IPS DF 6.9 (cell line): ENCODE measurements around the gene CD37.
"Not testable (repeated sequence)": the region's sequence is repeated elsewhere in the genome, so short reads cannot be mapped to it uniquely, and the experiment has no call there.

Experiments used
- DNase-seq: peaks from one replicate; pipeline ENCODE4 v3.0.0-alpha.2; 2013; ENCODE audit warnings: low read depth, low spot score
- H3K27ac ChIP-seq: one replicate; pipeline ENCODE4 v1.5.1; 2013; ENCODE audit warnings: low read length, control low read depth
- H3K27me3 ChIP-seq: 2 replicates; pipeline ENCODE4 v1.6.1; 2013; ENCODE audit warnings: mild to moderate bottlenecking, low read length; ENCODE audit not compliant: control insufficient read depth, insufficient read depth
- H3K36me3 ChIP-seq: 2 replicates; pipeline ENCODE4 v1.6.1; 2013; ENCODE audit warnings: low read length; ENCODE audit not compliant: control insufficient read depth, insufficient read depth
- H3K4me1 ChIP-seq: 2 replicates; pipeline ENCODE4 v1.6.1; 2013; ENCODE audit warnings: low read length; ENCODE audit not compliant: control insufficient read depth, insufficient read depth
- H3K4me3 ChIP-seq: 2 replicates; pipeline ENCODE4 v1.5.1; 2013; ENCODE audit warnings: mild to moderate bottlenecking, low read length
- H3K9me3 ChIP-seq: 2 replicates; pipeline ENCODE4 v1.6.1; 2013; ENCODE audit warnings: low read length, inconsistent platforms; ENCODE audit not compliant: control insufficient read depth, insufficient read depth
- WGBS: extraction: QIAGEN DNeasy Blood & Tissue Kit; methylation state at CpG from one replicate; pipeline ENCODE4 v1.1.7; 2013; ENCODE audit warnings: mixed read lengths, missing lambda C conversion rate; ENCODE audit not compliant: insufficient read length, insufficient coverage; 5-methylcytosine and 5-hydroxymethylcytosine counted together

The CD37 gene

GRCh38 chr19:49362929-49363267 is 27.7 kb downstream of the CD37 start:
- Histone ChIP-seq H3K4me3 (peak overlapping the region; percentile 10; the same call in 1 of the 2 replicates), H3K36me3 (peaks cover 10% of the 10 kb centered on the region; the same call in 1 of the 2 replicates), H3K27ac (no peak overlapping the region), H3K4me1 (peaks cover 3% of the 10 kb centered on the region; the same call in 1 of the 2 replicates), H3K9me3 (no peaks in the 10 kb centered on the region), H3K27me3 (no peaks in the 10 kb centered on the region)
- DNase-seq: no peak
- WGBS: no CpG with 5 or more reads among the region's 14 CpGs

DNA sequence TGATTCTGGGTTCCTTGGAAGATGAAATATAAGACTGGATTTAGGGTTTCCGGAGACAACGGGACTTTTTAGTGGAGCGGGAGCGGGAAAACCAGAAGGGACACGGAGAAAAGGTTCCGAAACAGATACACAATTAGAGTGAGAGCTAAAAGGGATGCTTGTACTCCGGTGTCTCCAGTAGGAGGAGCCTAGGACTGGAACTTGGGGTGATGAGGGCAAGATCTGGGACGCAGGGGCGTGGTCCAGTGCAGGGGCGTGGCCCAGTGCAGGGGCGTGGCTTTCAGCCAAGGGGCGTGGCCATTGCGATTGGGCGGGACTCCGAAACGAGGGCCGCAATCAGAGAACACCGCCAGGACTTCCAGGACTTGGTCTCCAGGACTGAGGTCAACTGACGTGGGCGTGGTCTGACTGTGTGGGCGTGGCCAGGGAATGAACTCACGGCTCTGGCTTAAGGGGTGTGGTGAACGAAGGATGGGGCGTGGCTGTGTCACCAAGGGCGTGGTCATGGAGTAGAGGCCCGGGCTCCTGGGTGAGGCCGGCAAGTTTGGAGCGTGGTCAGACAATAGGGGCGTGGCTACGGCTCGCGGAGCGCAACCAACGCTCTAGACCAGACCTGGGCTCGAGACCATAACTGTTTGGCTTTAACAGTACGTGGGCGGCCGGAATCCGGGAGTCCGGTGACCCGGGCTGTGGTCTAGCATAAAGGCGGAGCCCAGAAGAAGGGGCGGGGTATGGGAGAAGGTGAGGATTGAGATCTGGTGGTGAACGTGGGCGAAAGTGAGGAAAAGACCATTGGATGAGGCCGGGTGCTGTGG is 28.3 kb downstream of the CD37 start, which contains the start of gene DKKL1:
TSS of gene DKKL1 (plus strand) at position 610 of the 815 bp plus-strand sequence. CDS start at position 732, 122 bp downstream.
- Histone ChIP-seq H3K36me3 (peaks cover 6% of the 10 kb centered on the region; the same call in 1 of the 2 replicates), H3K27me3 (no peaks in the 10 kb centered on the region), H3K4me1 (peaks cover 3% of the 10 kb centered on the region; the same call in 1 of the 2 replicates), H3K4me3 (peak within 1 kb of the TSS; percentile 10; the same call in 1 of the 2 replicates), H3K27ac (no peak within 1 kb of the TSS), H3K9me3 (no peaks in the 10 kb centered on the region)
- DNase-seq: peak; percentile 96
- WGBS: no CpG with 5 or more reads among the region's 46 CpGs

DNA sequence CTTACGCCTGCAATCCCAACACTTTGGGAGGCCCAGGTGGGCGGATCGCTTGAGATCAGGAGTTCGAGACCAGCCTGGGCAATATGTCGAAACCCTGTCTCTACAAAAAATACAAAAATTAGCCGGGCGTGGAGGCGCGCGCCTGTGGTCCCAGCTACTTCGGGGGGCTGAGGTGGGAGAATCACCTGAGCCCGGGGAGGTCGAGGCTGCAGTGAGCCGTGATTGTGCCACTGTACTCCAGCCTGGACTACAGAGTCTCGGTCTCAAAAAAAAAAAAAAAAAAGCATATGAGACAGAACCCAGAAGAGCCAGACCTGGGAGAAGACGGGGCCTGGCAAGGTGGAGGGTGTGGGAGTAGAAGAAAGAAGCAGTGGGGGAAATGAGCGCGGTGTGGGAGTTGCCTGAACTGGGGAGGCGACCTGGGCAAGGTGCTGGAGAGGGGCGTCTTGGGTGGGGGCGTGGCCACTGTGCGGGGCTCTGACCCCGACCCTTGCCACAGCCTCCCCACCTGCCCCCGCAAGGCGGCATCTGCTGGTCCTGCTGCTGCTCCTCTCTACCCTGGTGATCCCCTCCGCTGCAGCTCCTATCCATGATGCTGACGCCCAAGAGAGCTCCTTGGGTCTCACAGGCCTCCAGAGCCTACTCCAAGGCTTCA is 29.0 kb downstream of the CD37 start:
- no CpG with 5 or more reads among the region's 27 CpGs for WGBS
- Histone ChIP-seq H3K9me3 (no peaks in the 10 kb centered on the region), H3K4me3 (no peak overlapping the region), H3K27ac (no peak overlapping the region), H3K36me3 (peaks cover 4% of the 10 kb centered on the region; the same call in 1 of the 2 replicates), H3K27me3 (no peaks in the 10 kb centered on the region), H3K4me1 (peaks cover 3% of the 10 kb centered on the region; the same call in 1 of the 2 replicates)
- DNase-seq: no peak

DNA sequence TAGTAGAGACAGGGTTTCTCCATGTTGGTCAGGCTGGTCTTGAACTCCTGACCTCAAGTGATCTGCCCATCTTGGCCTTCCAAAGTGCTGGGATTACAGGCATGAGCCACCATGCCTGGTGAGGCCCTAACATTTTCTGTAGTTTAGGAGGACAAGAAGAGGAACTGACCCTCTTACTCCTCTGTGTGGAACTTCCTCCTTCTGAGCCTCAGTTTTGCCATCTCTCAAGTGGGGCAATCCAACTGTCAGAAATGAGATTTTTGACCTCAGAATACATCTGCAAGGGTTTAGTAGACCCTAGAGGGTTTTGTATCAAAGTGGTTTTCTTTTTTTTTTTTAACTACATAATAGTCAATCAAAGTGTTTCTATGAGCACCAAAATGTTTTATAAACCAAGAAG is 30.9 kb downstream of the CD37 start:
- H3K27ac ChIP-seq: no peak overlapping the region
- H3K4me3 ChIP-seq: no peak overlapping the region
- no peaks in the 10 kb centered on the region for H3K27me3 ChIP-seq
- peaks cover 5% of the 10 kb centered on the region for H3K9me3 ChIP-seq
- H3K4me1 ChIP-seq: peaks cover 3% of the 10 kb centered on the region; the same call in 1 of the 2 replicates
- H3K36me3 ChIP-seq: no peaks in the 10 kb centered on the region
- DNase-seq: no peak

DNA sequence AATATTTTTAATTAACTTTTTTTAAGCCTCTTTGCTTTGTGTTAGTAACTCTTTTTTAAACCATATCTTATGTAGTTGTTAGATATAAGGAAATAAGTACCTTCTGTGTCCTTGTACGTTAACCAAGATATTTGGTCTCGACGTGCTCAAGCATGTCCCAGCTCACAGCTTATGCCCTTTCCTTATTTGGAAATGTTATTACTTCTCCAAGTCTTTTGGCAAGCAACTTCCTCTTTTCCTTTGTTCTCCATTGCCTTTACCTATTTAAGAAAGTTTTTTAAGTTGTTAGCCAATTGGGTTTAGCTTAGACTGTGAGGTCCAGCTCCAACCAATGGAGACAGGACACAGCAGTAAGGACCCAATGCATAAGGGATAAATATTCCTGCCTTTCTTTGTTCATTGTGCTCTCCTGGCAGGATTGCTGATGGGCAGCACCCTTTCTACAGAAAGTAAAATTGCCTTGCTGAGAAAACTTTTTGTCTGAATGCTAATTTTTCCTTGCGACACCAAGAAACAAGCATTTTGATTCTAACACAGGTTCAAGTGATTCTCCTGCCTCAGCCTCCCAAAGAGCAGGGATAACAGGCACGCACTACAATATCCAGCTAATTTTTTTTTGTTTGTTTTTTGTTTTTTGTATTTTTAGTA is 33.6 kb downstream of the CD37 start:
- no CpG with 5 or more reads among the region's 5 CpGs for WGBS
- no peak overlapping the region for H3K27ac ChIP-seq
- H3K9me3 ChIP-seq: peaks cover 5% of the 10 kb centered on the region
- no peak overlapping the region for H3K4me3 ChIP-seq
- no peak for DNase-seq
- no peaks in the 10 kb centered on the region for H3K36me3 ChIP-seq
- H3K27me3 ChIP-seq: no peaks in the 10 kb centered on the region
- H3K4me1 ChIP-seq: peaks cover 3% of the 10 kb centered on the region; the same call in 1 of the 2 replicates

- H3K27ac ChIP-seq: no peak overlapping the region
- no peak overlapping the region for H3K4me3 ChIP-seq
- peaks cover 5% of the 10 kb centered on the region for H3K9me3 ChIP-seq
- no CpG with 5 or more reads among the region's 3 CpGs for WGBS
- no peaks in the 10 kb centered on the region for H3K36me3 ChIP-seq
- no peak for DNase-seq
- H3K4me1 ChIP-seq: no peaks in the 10 kb centered on the region
- H3K27me3 ChIP-seq: no peaks in the 10 kb centered on the region
Observed at GRCh38 chr19:49371184-49371583, 36.0 kb downstream of the CD37 start.

GRCh38 chr19:49373174-49373573 is 38.0 kb downstream of the CD37 start:
- no CpG with 5 or more reads among the region's 3 CpGs for WGBS
- not testable (repeated sequence) for H3K36me3 ChIP-seq, H3K9me3 ChIP-seq, H3K4me1 ChIP-seq, DNase-seq, H3K27me3 ChIP-seq, H3K27ac ChIP-seq, H3K4me3 ChIP-seq

DNA sequence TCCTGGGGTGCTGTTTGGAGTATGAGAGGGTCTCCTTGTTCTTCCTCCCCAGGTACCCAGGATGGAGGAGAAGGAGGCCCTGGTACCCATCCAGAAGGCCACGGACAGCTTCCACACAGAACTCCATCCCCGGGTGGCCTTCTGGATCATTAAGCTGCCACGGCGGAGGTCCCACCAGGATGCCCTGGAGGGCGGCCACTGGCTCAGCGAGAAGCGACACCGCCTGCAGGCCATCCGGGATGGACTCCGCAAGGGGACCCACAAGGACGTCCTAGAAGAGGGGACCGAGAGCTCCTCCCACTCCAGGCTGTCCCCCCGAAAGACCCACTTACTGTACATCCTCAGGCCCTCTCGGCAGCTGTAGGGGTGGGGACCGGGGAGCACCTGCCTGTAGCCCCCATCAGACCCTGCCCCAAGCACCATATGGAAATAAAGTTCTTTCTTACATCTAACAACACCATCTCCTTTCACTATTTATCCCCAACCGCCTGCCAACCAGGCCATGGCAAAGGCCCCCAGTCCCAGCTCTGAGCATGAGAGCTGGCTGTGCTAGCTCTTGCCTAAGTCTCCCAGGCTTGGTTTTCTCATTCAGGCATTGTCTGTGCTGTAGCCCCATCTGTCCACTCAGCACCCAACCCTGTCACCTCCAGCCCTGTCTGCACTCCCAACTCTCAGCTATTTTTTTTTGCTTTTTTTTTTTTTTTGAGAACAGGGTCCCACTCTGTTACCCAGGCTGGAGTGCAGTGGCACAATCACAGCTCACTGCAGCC is 39.6 kb downstream of the CD37 start:
- no peak overlapping the region for H3K4me3 ChIP-seq
- H3K9me3 ChIP-seq: peaks cover 2% of the 10 kb centered on the region; the same call in 1 of the 2 replicates
- no peaks in the 10 kb centered on the region for H3K4me1 ChIP-seq
- no peaks in the 10 kb centered on the region for H3K36me3 ChIP-seq
- no peak for DNase-seq
- H3K27ac ChIP-seq: no peak overlapping the region
- H3K27me3 ChIP-seq: no peaks in the 10 kb centered on the region
- no CpG with 5 or more reads among the region's 16 CpGs for WGBS

DNA sequence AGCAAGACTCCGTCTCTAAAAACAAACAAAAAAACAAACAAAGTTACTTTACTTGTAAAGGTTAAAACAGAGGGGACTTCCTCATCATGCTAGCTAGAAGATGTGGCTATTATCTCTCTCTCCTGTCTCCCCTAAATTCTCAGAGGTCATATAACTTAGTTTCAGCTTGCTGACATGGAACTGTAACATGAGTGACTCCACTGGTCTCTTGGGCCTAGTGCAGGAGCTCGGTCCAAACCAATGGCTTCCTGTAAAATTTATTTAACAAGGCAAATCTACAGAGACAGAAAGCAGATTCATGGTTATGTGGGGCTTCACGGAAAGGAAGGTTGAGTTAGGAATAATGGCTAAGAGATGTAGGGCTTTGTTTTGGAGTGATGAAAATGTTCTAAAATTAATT is 43.3 kb downstream of the CD37 start:
- H3K27ac ChIP-seq: no peak overlapping the region
- no peak for DNase-seq
- H3K4me3 ChIP-seq: no peak overlapping the region
- H3K9me3 ChIP-seq: no peaks in the 10 kb centered on the region
- H3K27me3 ChIP-seq: no peaks in the 10 kb centered on the region
- no CpG with 5 or more reads among the region's 3 CpGs for WGBS
- H3K4me1 ChIP-seq: no peaks in the 10 kb centered on the region
- no peaks in the 10 kb centered on the region for H3K36me3 ChIP-seq

DNA sequence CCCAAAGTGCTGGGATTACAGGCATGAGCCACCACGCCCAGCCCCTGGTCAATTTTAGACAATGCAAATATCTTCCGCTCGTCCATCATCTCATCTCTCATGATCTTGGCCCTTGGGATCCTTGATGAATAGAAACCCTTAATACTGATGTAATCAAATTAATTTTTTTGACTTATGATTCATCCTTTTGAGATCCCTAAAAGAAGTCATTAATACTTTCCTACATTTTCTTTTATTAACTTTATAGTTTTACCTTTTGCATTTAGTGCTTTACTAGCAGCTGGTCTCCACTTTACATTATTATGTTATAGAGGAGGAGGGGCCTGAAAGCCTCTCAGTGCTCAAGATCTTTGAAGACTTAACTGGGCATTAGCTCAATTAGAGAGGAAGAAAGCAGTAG is 45.2 kb downstream of the CD37 start:
- no peaks in the 10 kb centered on the region for H3K36me3 ChIP-seq
- H3K27ac ChIP-seq: no peak overlapping the region
- no peak for DNase-seq
- no peak overlapping the region for H3K4me3 ChIP-seq
- no peaks in the 10 kb centered on the region for H3K9me3 ChIP-seq
- WGBS: no CpG with 5 or more reads among the region's 3 CpGs
- no peaks in the 10 kb centered on the region for H3K4me1 ChIP-seq
- H3K27me3 ChIP-seq: no peaks in the 10 kb centered on the region
